ENCODE results near the gene PTPRQ.

- TF ChIP-seq POLR2A (IDR thresholded peaks at IDR 0.05) = no peak
- no peak for TF ChIP-seq CTCF (IDR thresholded peaks at IDR 0.05)
Measured at GRCh38 chr12:80659512-80660063, 215.6 kb downstream of the PTPRQ start.

Data from prostate gland (tissue), 2 donors.